ENCODE results near the gene YAP1.

The YAP1 gene

GRCh38 chr11:102166175-102167064 lies 56.2 kb downstream of the YAP1 start:
- no peak overlapping the region for H3K27ac Mint-ChIP-seq
- CTCF ChIA-PET = no interaction called here
- no peaks in the 10 kb centered on the region for H3K4me1 Mint-ChIP-seq
- no peaks in the 10 kb centered on the region for H3K9me3 Mint-ChIP-seq
- no peak overlapping the region for H3K4me3 Mint-ChIP-seq
- no peaks in the 10 kb centered on the region for H3K27me3 Mint-ChIP-seq
- DNase-seq = no peak
- H3K36me3 Mint-ChIP-seq = no peaks in the 10 kb centered on the region

- Mint-ChIP-seq H3K27ac (no peak overlapping the region), H3K27me3 (peaks cover 4% of the 10 kb centered on the region), H3K4me1 (no peaks in the 10 kb centered on the region), H3K36me3 (no peaks in the 10 kb centered on the region), H3K9me3 (no peaks in the 10 kb centered on the region), H3K4me3 (no peak overlapping the region)
- no peak for DNase-seq
- CTCF ChIA-PET = no interaction called here
Measured at GRCh38 chr11:102168481-102168880, 58.2 kb downstream of the YAP1 start.

GRCh38 chr11:102171101-102171500 lies 60.9 kb downstream of the YAP1 start:
- Mint-ChIP-seq H3K36me3 (no peaks in the 10 kb centered on the region), H3K4me3 (no peak overlapping the region), H3K9me3 (no peaks in the 10 kb centered on the region), H3K4me1 (no peaks in the 10 kb centered on the region), H3K27me3 (peaks cover 4% of the 10 kb centered on the region), H3K27ac (no peak overlapping the region)
- CTCF ChIA-PET = interaction anchor here (0.6 kb wide), 1 partner anchor 63 kb away, joined by 4 read pairs; no protein-coding TSS in a partner anchor
- DNase-seq = no peak

GRCh38 chr11:102172127-102172848 lies 62.0 kb downstream of the YAP1 start:
- Mint-ChIP-seq H3K4me1 (no peaks in the 10 kb centered on the region), H3K27me3 (peaks cover 4% of the 10 kb centered on the region), H3K9me3 (no peaks in the 10 kb centered on the region), H3K4me3 (no peak overlapping the region), H3K27ac (no peak overlapping the region), H3K36me3 (no peaks in the 10 kb centered on the region)
- no peak for DNase-seq
- CTCF ChIA-PET = interaction anchor here (0.5 to 0.6 kb wide), 2 partner anchors 430 to 1958 kb away, joined by 3 to 4 read pairs; no protein-coding TSS in a partner anchor

- Mint-ChIP-seq H3K9me3 (no peaks in the 10 kb centered on the region), H3K27me3 (peaks cover under 1% of the 10 kb centered on the region), H3K4me1 (no peaks in the 10 kb centered on the region), H3K27ac (no peak overlapping the region), H3K36me3 (no peaks in the 10 kb centered on the region), H3K4me3 (no peak overlapping the region)
- CTCF ChIA-PET = no interaction called here
- DNase-seq = no peak
Measured at GRCh38 chr11:102177126-102177525, 66.9 kb downstream of the YAP1 start.

DNA sequence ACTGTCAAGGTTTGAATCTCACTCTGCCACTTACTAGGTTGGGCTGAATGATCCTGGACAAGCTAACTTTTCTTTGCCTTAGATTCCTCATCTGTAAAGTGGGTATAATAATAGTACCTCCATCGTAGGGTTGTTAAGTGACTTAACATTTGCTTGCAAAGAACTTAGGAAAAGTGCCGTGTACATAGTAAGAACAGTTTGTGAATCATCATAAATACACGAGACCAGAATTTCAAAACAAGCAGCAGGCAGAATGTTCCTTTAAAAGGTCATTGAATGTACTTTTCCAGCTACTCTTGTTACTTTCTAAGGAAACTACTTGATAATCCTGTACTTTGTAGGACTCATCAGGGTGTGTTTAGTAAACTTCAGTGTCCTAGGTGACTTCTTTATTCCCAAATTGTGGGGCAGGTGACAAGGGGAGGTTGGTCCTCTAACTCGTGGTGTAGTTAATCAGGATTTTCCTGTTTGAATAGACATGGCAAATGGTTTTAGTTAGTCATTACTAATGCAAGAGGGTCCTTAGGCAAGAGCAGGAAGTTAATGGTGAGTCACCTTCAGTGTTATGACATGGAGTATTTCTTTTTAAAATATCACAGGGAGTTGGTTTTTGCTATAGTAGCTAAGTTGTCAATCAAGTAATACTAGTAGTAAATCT lies 67.9 kb downstream of the YAP1 start:
- no peaks in the 10 kb centered on the region for H3K36me3 Mint-ChIP-seq
- no peak for DNase-seq
- no peak overlapping the region for H3K27ac Mint-ChIP-seq
- no peaks in the 10 kb centered on the region for H3K27me3 Mint-ChIP-seq
- CTCF ChIA-PET = no interaction called here
- H3K9me3 Mint-ChIP-seq = no peaks in the 10 kb centered on the region
- H3K4me1 Mint-ChIP-seq = no peaks in the 10 kb centered on the region
- no peak overlapping the region for H3K4me3 Mint-ChIP-seq

DNA sequence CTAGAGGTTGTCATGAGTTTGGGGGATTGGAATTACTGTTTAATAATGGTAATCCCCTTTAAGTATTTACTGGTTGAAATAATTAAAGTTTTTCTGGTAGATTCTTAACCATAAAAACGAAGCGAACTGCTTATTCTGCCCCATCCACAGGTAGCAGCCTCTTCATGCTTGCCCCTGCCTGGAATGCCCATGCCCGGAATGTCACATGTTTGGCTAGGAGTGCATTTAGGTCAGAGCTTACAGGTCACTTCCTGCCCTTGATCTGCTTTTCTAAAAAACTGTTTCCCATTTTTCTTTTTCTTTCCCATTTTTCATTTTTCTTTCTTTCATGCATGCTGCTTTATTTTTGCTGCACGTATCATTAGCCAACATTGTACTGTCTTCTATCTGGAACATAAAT lies 69.1 kb downstream of the YAP1 start:
- no peaks in the 10 kb centered on the region for H3K27me3 Mint-ChIP-seq
- DNase-seq = no peak
- no peaks in the 10 kb centered on the region for H3K4me1 Mint-ChIP-seq
- H3K36me3 Mint-ChIP-seq = no peaks in the 10 kb centered on the region
- CTCF ChIA-PET = no interaction called here
- H3K9me3 Mint-ChIP-seq = no peaks in the 10 kb centered on the region
- H3K27ac Mint-ChIP-seq = no peak overlapping the region
- no peak overlapping the region for H3K4me3 Mint-ChIP-seq

GRCh38 chr11:102184269-102184987 lies 74.2 kb downstream of the YAP1 start:
- H3K27me3 Mint-ChIP-seq = peaks cover 5% of the 10 kb centered on the region
- CTCF ChIA-PET = interaction anchor here (1.7 kb wide), 1 partner anchor 482 kb away, joined by 3 read pairs; no protein-coding TSS in a partner anchor

GRCh38 chr11:102186551-102187191 lies 76.4 kb downstream of the YAP1 start:
- Mint-ChIP-seq H3K4me1 (no peaks in the 10 kb centered on the region), H3K36me3 (no peaks in the 10 kb centered on the region), H3K27ac (no peak overlapping the region), H3K27me3 (peaks cover 12% of the 10 kb centered on the region), H3K4me3 (no peak overlapping the region), H3K9me3 (no peaks in the 10 kb centered on the region)
- CTCF ChIA-PET = interaction anchor here (0.5 kb wide), 1 partner anchor 321 kb away, joined by 3 read pairs; no protein-coding TSS in a partner anchor
- DNase-seq = no peak

More at GRCh38 chr11:102184269-102184987, 74.2 kb downstream of the YAP1 start:
- no peak overlapping the region for H3K27ac Mint-ChIP-seq
- no peak for DNase-seq
- H3K36me3 Mint-ChIP-seq = no peaks in the 10 kb centered on the region
- no peak overlapping the region for H3K4me3 Mint-ChIP-seq
- no peaks in the 10 kb centered on the region for H3K9me3 Mint-ChIP-seq
- no peaks in the 10 kb centered on the region for H3K4me1 Mint-ChIP-seq

DNA sequence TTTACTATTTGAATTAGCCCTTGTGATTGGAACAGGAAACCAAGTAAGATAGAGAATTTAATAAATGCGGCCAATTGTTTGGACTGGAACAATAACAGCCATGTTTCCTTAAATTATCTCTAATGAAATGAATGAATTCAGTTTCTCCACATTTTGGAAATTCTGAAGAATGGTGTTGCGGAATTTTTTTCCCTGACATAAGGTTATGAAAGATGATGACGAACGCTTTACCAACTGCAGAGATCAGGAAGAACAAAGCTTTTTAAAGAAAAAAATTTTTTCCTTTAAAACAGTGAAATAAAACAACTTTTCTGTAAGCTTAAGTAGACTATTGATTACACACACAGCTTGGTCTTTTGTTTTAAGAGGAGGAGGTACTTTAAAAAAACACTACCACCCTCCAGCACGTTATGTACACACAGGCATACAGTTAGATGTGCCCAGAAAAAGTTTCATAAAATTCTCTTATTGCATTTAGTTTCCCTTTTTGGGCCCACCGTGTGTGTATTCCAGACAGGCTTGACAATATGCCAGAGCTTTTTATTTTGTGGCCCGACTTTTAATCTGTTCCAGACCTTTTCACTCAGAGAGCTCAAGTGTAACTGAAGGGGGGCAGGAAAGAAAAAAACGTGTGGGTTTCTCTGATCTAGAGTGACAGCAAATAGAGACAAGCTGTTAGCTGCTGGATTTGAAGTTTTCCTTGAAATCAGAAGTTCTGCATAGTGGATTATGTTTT lies 77.3 kb downstream of the YAP1 start:
- no peaks in the 10 kb centered on the region for H3K9me3 Mint-ChIP-seq
- CTCF ChIA-PET = interaction anchor here (0.5 kb wide), 1 partner anchor 322 kb away, joined by 3 read pairs; no protein-coding TSS in a partner anchor

DNA sequence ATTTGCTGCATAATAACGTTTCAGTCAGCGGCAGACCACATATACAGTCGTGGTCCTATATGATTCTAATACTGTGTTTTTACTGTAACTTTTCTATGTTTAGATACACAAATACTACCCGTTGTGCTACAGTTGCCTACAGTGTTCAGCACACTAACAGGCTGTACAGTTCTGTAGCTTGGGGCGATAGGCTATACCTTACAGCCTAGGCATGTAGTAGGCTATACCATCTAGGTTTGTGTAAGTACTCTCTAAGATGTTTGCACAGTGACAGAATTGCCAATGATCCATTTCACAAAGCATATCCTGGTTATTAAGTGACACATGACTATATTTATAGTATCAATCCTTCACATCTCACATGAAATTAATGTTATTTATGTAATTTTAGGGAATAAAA lies 78.2 kb downstream of the YAP1 start:
- Mint-ChIP-seq H3K27ac (no peak overlapping the region), H3K36me3 (no peaks in the 10 kb centered on the region), H3K9me3 (no peaks in the 10 kb centered on the region), H3K27me3 (peaks cover 12% of the 10 kb centered on the region), H3K4me3 (no peak overlapping the region), H3K4me1 (no peaks in the 10 kb centered on the region)
- CTCF ChIA-PET = no interaction called here
- DNase-seq = no peak

More for the DNA sequence above, 77.3 kb downstream of the YAP1 start:
- no peak overlapping the region for H3K4me3 Mint-ChIP-seq
- no peaks in the 10 kb centered on the region for H3K36me3 Mint-ChIP-seq
- no peak overlapping the region for H3K27ac Mint-ChIP-seq
- H3K4me1 Mint-ChIP-seq = no peaks in the 10 kb centered on the region
- H3K27me3 Mint-ChIP-seq = peaks cover 12% of the 10 kb centered on the region
- DNase-seq = no peak

DNA sequence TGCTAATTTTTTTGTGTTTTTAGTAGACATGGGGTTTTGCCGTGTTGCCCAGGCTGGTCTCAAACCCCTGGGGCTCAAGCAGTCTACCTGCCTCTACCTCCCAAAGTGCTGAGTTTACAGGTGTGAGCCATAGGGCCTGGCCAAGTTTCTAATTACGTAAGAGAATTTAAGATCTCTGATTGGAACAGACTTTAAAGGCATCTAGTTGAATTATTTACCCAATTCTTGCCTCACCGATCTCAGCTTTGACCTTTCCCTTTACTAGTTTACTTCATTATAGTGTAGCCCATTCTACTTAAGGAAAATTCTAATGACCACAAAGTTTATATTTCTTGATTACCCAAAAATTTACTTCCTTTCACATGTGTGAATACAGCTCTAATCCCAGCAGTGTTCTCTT lies 81.6 kb downstream of the YAP1 start:
- no peak for DNase-seq
- H3K9me3 Mint-ChIP-seq = no peaks in the 10 kb centered on the region
- no peaks in the 10 kb centered on the region for H3K4me1 Mint-ChIP-seq

More for the DNA sequence above, 81.6 kb downstream of the YAP1 start:
- Mint-ChIP-seq H3K27ac (no peak overlapping the region), H3K27me3 (peaks cover 26% of the 10 kb centered on the region), H3K4me3 (no peak overlapping the region), H3K36me3 (no peaks in the 10 kb centered on the region)
- CTCF ChIA-PET = no interaction called here

Measured in activated naive CD4-positive, alpha-beta T cell treated with anti-CD3 and anti-CD28 coated beads, Interleukin-2, amount 10 ng/mL, durations not matched to agents 7 days and 5 days (primary cell).